HEK293 (cell line): ENCODE data around the gene R3HDM2.
A peak's percentile ranks its signal among the peaks of the same experiment; 100 is the strongest.

Experiments used
- CTCF ChIA-PET: fragments of 350-600 bp; formaldehyde crosslinking; extraction: SDS; loops from one replicate; lab custom pipeline; 2021; ENCODE audit warnings: antibody characterized with exemption; lab: Yijun Ruan, JAX
- POLR2A ChIA-PET: fragments of 300-600 bp; formaldehyde crosslinking; extraction: SDS; loops from one replicate; lab custom pipeline; 2020; ENCODE audit warnings: antibody characterized with exemption, inconsistent platforms; lab: Yijun Ruan, JAX
- H3K27ac ChIP-seq: fragments of 200-500 bp; sonication (Bioruptor generic); 2 replicates; pipeline ENCODE4 v1.5.1; 2014; ENCODE audit warnings: low read depth, low read length, control low read depth, inconsistent platforms; ENCODE audit errors: extremely low read depth
- H3K36me3 ChIP-seq, 2 experiments: fragments of 200-500 bp in 1 of 2; sonication (Bioruptor generic) in 1 of 2; 1 replicate in 1 of 2; 2 replicates in 1 of 2; pipeline ENCODE4 v1.5.1; 2014 to 2017; ENCODE audit warnings: inconsistent platforms in 2 of 2, low read length in 2 of 2; ENCODE audit not compliant: control insufficient read depth in 2 of 2, insufficient read depth in 1 of 2
- H3K4me1 ChIP-seq: fragments of 200-500 bp; sonication (Bioruptor generic); 2 replicates; pipeline ENCODE4 v1.5.1; 2014; ENCODE audit warnings: mild to moderate bottlenecking, low read length, inconsistent platforms; ENCODE audit not compliant: control insufficient read depth, insufficient read depth
- H3K4me3 ChIP-seq: 2 replicates; pipeline ENCODE4 v1.5.1; 2011; ENCODE audit warnings: low read depth, mild to moderate bottlenecking, control low read depth, low read length, moderate library complexity
- H3K9me3 ChIP-seq: fragments of 200-500 bp; sonication (Bioruptor generic); 2 replicates; pipeline ENCODE4 v1.5.1; 2014; ENCODE audit warnings: low read depth, low read length, inconsistent platforms; ENCODE audit not compliant: control insufficient read depth, insufficient read depth
- BCL11A ChIP-seq: fragments of 450-650 bp; formaldehyde crosslinking; IDR thresholded peaks from 2 replicates; pipeline ENCODE4 v1.5.1; 2016; ENCODE audit warnings: low read depth, missing biosample characterization, missing genetic modification characterization
- GLIS2 ChIP-seq: fragments of 450-650 bp; formaldehyde crosslinking; IDR thresholded peaks from 2 replicates; pipeline ENCODE4 v1.5.1; 2016; ENCODE audit warnings: missing biosample characterization, missing genetic modification characterization
- HOXC10 ChIP-seq: sonication (generic); formaldehyde crosslinking; IDR thresholded peaks from 2 replicates; pipeline ENCODE4 v1.8.1; 2023; ENCODE audit warnings: mild to moderate bottlenecking, missing genetic modification reagents
- IKZF3 ChIP-seq: fragments of 450-650 bp; IDR thresholded peaks from 2 replicates; pipeline ENCODE4 v1.5.0; 2018; ENCODE audit warnings: missing biosample characterization, mild to moderate bottlenecking, missing genetic modification characterization, moderate library complexity
- KLF10 ChIP-seq: fragments of 450-650 bp; IDR thresholded peaks from 2 replicates; pipeline ENCODE4 v1.5.1; 2018; ENCODE audit warnings: missing biosample characterization, mild to moderate bottlenecking, missing genetic modification characterization
- KLF8 ChIP-seq: fragments of 450-650 bp; formaldehyde crosslinking; IDR thresholded peaks from 2 replicates; pipeline ENCODE4 v1.5.1; 2016; ENCODE audit warnings: missing biosample characterization, missing genetic modification characterization
- PATZ1 ChIP-seq: fragments of 450-650 bp; formaldehyde crosslinking; IDR thresholded peaks from 2 replicates; pipeline ENCODE4 v1.5.1; 2016; ENCODE audit warnings: missing biosample characterization, missing genetic modification characterization
- RBAK ChIP-seq: fragments of 450-650 bp; formaldehyde crosslinking; IDR thresholded peaks from 2 replicates; pipeline ENCODE4 v1.5.1; 2016; ENCODE audit warnings: missing biosample characterization, missing genetic modification characterization
- SCRT2 ChIP-seq: fragments of 450-650 bp; formaldehyde crosslinking; IDR thresholded peaks from 2 replicates; pipeline ENCODE4 v1.5.1; 2016; ENCODE audit warnings: missing biosample characterization, missing genetic modification characterization
- WT1 ChIP-seq: fragments of 450-650 bp; formaldehyde crosslinking; IDR thresholded peaks from 2 replicates; pipeline ENCODE4 v1.5.1; 2016; ENCODE audit warnings: missing biosample characterization, missing genetic modification characterization
- ZBTB1 ChIP-seq: fragments of 450-650 bp; formaldehyde crosslinking; IDR thresholded peaks from 2 replicates; pipeline ENCODE4 v1.5.1; 2016; ENCODE audit warnings: missing biosample characterization, missing genetic modification characterization
- ZFP69B ChIP-seq: fragments of 450-650 bp; formaldehyde crosslinking; IDR thresholded peaks from 2 replicates; pipeline ENCODE4 v1.5.1; 2016; ENCODE audit warnings: missing biosample characterization, missing genetic modification characterization
- ZNF112 ChIP-seq: fragments of 450-650 bp; formaldehyde crosslinking; IDR thresholded peaks from 2 replicates; pipeline ENCODE4 v1.5.0; 2017; ENCODE audit warnings: missing biosample characterization, missing genetic modification characterization
- ZNF132 ChIP-seq: fragments of 450-650 bp; formaldehyde crosslinking; IDR thresholded peaks from 2 replicates; pipeline ENCODE4 v1.5.1; 2017; ENCODE audit warnings: missing biosample characterization, missing genetic modification characterization, borderline replicate concordance
- ZNF138 ChIP-seq: fragments of 450-650 bp; formaldehyde crosslinking; IDR thresholded peaks from 2 replicates; pipeline ENCODE4 v1.5.1; 2016; ENCODE audit warnings: missing biosample characterization, missing genetic modification characterization, borderline replicate concordance
- ZNF223 ChIP-seq: fragments of 450-650 bp; formaldehyde crosslinking; IDR thresholded peaks from 2 replicates; pipeline ENCODE4 v1.5.1; 2016; ENCODE audit warnings: missing biosample characterization, missing genetic modification characterization
- ZNF239 ChIP-seq: fragments of 450-650 bp; formaldehyde crosslinking; IDR thresholded peaks from 2 replicates; pipeline ENCODE4 v1.5.1; 2016; ENCODE audit warnings: missing biosample characterization, missing genetic modification characterization
- ZNF350 ChIP-seq: fragments of 450-650 bp; formaldehyde crosslinking; IDR thresholded peaks from 2 replicates; pipeline ENCODE4 v1.5.0; 2017; ENCODE audit warnings: missing biosample characterization, mild to moderate bottlenecking, missing genetic modification characterization
- ZNF354C ChIP-seq: fragments of 450-650 bp; formaldehyde crosslinking; IDR thresholded peaks from 2 replicates; pipeline ENCODE4 v1.5.1; 2016; ENCODE audit warnings: missing biosample characterization, missing genetic modification characterization, low read depth, borderline replicate concordance
- ZNF391 ChIP-seq: fragments of 450-650 bp; formaldehyde crosslinking; IDR thresholded peaks from 2 replicates; pipeline ENCODE4 v1.5.1; 2016; ENCODE audit warnings: low read depth, missing biosample characterization, missing genetic modification characterization, borderline replicate concordance
- ZNF423 ChIP-seq: fragments of 450-650 bp; formaldehyde crosslinking; IDR thresholded peaks from 2 replicates; pipeline ENCODE4 v1.5.1; 2016; ENCODE audit warnings: missing biosample characterization, missing genetic modification characterization
- ZNF433 ChIP-seq: fragments of 450-650 bp; formaldehyde crosslinking; IDR thresholded peaks from 2 replicates; pipeline ENCODE4 v1.5.1; 2016; ENCODE audit warnings: missing biosample characterization, missing genetic modification characterization, low read depth
- ZNF549 ChIP-seq: fragments of 450-650 bp; IDR thresholded peaks from 2 replicates; pipeline ENCODE4 v1.5.1; 2018; ENCODE audit warnings: missing biosample characterization, missing genetic modification characterization, mild to moderate bottlenecking, inconsistent platforms, moderate library complexity
- ZNF596 ChIP-seq: fragments of 450-650 bp; IDR thresholded peaks from 2 replicates; pipeline ENCODE4 v1.5.0; 2018; ENCODE audit warnings: missing biosample characterization, mild to moderate bottlenecking, missing genetic modification characterization, moderate library complexity
- ZNF658 ChIP-seq: fragments of 450-650 bp; formaldehyde crosslinking; IDR thresholded peaks from 2 replicates; pipeline ENCODE4; 2016; ENCODE audit warnings: missing biosample characterization, missing genetic modification characterization
- ZNF704 ChIP-seq: fragments of 450-650 bp; formaldehyde crosslinking; IDR thresholded peaks from 2 replicates; pipeline ENCODE4 v1.5.1; 2016; ENCODE audit warnings: missing biosample characterization, missing genetic modification characterization
- ZNF747 ChIP-seq: fragments of 450-650 bp; formaldehyde crosslinking; IDR thresholded peaks from 2 replicates; pipeline ENCODE4 v1.5.1; 2016; ENCODE audit warnings: missing biosample characterization, missing genetic modification characterization
- ZNF777 ChIP-seq: fragments of 450-650 bp; formaldehyde crosslinking; IDR thresholded peaks from 2 replicates; pipeline ENCODE4 v1.5.1; 2017; ENCODE audit warnings: missing biosample characterization, missing genetic modification characterization, borderline replicate concordance
- ZSCAN23 ChIP-seq: fragments of 450-650 bp; formaldehyde crosslinking; IDR thresholded peaks from 2 replicates; pipeline ENCODE4 v1.5.1; 2016; ENCODE audit warnings: missing biosample characterization, missing genetic modification characterization
- TF ChIP-seq, protein P1 (sequence below): fragments of 450-650 bp; formaldehyde crosslinking; IDR thresholded peaks from 2 replicates; pipeline ENCODE4 v1.5.1; 2016; ENCODE audit warnings: missing biosample characterization, missing genetic modification characterization
- TF ChIP-seq, protein P2 (sequence below): fragments of 450-650 bp; formaldehyde crosslinking; IDR thresholded peaks from 2 replicates; pipeline ENCODE4 v1.5.1; 2017; ENCODE audit warnings: missing biosample characterization, missing genetic modification characterization
- TF ChIP-seq, protein P3 (sequence below): IDR thresholded peaks from 2 replicates; pipeline ENCODE4 v1.6.1; 2011; ENCODE audit warnings: mild to moderate bottlenecking, low read depth, low read length, borderline replicate concordance

Gene R3HDM2

GRCh38 chr12:57241402-57242310 lies 189.2 kb downstream of the R3HDM2 start:
- CTCF ChIA-PET = interaction anchor here (0.5 to 23.3 kb wide), 23 partner anchors 11 to 484 kb away, joined by 3 to 628 read pairs (median 5); partner anchors contain the start of genes GLI1, INHBE, NXPH4 and SHMT2
- Histone ChIP-seq H3K4me3 (no peak overlapping the region), H3K9me3 (no peaks in the 10 kb centered on the region), H3K4me1 (peaks cover 5% of the 10 kb centered on the region), H3K36me3 (no peaks in the 10 kb centered on the region; a peak in 1 of 3 replicates), H3K27ac (no peak overlapping the region)
- POLR2A ChIA-PET = interaction anchor here (0.7 to 6.4 kb wide), 8 partner anchors 10 to 114 kb away, joined by 3 to 72 read pairs (median 4); partner anchors contain the start of genes LRP1, NXPH4 and SHMT2
- peak; percentile 47 for TF ChIP-seq PATZ1
- TF ChIP-seq ZNF112 (tag by site-specific recombination) = no peak
- no peak for TF ChIP-seq ZNF549 (tag by site-specific recombination)
- 0 out of 2 replicates have a peak, but pooled peaks have one; percentile 12 for TF ChIP-seq BCL11A (tag by site-specific recombination)
- 0 out of 2 replicates have a peak, but pooled peaks have one; percentile 14 for TF ChIP-seq ZNF596
- TF ChIP-seq, protein P1, sequence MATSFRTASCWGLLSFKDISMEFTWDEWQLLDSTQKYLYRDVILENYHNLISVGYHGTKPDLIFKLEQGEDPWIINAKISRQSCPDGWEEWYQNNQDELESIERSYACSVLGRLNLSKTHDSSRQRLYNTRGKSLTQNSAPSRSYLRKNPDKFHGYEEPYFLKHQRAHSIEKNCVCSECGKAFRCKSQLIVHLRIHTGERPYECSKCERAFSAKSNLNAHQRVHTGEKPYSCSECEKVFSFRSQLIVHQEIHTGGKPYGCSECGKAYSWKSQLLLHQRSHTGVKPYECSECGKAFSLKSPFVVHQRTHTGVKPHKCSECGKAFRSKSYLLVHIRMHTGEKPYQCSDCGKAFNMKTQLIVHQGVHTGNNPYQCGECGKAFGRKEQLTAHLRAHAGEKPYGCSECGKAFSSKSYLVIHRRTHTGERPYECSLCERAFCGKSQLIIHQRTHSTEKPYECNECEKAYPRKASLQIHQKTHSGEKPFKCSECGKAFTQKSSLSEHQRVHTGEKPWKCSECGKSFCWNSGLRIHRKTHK (tag by site-specific recombination) = no peak
- no peak for TF ChIP-seq HOXC10 (CRISPR knock-in tag)
- TF ChIP-seq GLIS2 = peak; percentile 47
- no peak for TF ChIP-seq ZSCAN23 (tag by site-specific recombination)
- no peak for TF ChIP-seq ZNF391 (tag by site-specific recombination)
- no peak for TF ChIP-seq SCRT2 (tag by site-specific recombination)
- no peak for TF ChIP-seq KLF8 (tag by site-specific recombination)
- TF ChIP-seq, protein P2, sequence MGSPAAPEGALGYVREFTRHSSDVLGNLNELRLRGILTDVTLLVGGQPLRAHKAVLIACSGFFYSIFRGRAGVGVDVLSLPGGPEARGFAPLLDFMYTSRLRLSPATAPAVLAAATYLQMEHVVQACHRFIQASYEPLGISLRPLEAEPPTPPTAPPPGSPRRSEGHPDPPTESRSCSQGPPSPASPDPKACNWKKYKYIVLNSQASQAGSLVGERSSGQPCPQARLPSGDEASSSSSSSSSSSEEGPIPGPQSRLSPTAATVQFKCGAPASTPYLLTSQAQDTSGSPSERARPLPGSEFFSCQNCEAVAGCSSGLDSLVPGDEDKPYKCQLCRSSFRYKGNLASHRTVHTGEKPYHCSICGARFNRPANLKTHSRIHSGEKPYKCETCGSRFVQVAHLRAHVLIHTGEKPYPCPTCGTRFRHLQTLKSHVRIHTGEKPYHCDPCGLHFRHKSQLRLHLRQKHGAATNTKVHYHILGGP = no peak
- no peak for TF ChIP-seq ZNF223 (tag by site-specific recombination)
- TF ChIP-seq ZNF658 (tag by site-specific recombination) = no peak
- TF ChIP-seq WT1 (tag by site-specific recombination) = no peak
- no peak for TF ChIP-seq ZNF239 (tag by site-specific recombination)
- no peak for TF ChIP-seq ZNF704 (tag by site-specific recombination)
- no peak for TF ChIP-seq ZFP69B (tag by site-specific recombination)
- TF ChIP-seq ZNF354C (tag by site-specific recombination) = no peak
- no peak for TF ChIP-seq ZNF747
- no peak for TF ChIP-seq ZNF138 (tag by site-specific recombination)
- TF ChIP-seq ZNF433 = no peak
- no peak for TF ChIP-seq KLF10 (tag by site-specific recombination)
- TF ChIP-seq ZNF132 (tag by site-specific recombination) = no peak
- TF ChIP-seq ZBTB1 (tag by site-specific recombination) = no peak
- TF ChIP-seq ZNF423 = no peak
- TF ChIP-seq ZNF350 (tag by site-specific recombination) = no peak
- 0 out of 2 replicates have a peak, but pooled peaks have one; percentile 24 for TF ChIP-seq IKZF3 (tag by site-specific recombination)
- no peak for TF ChIP-seq ZNF777 (tag by site-specific recombination)
- TF ChIP-seq, protein P3, sequence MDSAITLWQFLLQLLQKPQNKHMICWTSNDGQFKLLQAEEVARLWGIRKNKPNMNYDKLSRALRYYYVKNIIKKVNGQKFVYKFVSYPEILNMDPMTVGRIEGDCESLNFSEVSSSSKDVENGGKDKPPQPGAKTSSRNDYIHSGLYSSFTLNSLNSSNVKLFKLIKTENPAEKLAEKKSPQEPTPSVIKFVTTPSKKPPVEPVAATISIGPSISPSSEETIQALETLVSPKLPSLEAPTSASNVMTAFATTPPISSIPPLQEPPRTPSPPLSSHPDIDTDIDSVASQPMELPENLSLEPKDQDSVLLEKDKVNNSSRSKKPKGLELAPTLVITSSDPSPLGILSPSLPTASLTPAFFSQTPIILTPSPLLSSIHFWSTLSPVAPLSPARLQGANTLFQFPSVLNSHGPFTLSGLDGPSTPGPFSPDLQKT = no peak
- no peak for TF ChIP-seq RBAK (tag by site-specific recombination)
